ENCODE results near the gene KRTAP6-2.

Gene KRTAP6-2

GRCh38 chr21:30598802-30599201, at the start of gene KRTAP6-2:
Gene KRTAP6-2, minus strand, starts transcription at chr21:30598902. Its CDS starts 28 bp downstream, at chr21:30598874.
- DNase-seq (ENCODE audit: low read depth) = no peak

GRCh38 chr21:30646904-30647414, 48.3 kb upstream of the KRTAP6-2 start:
- DNase-seq (ENCODE audit: low read depth) = no peak

GRCh38 chr21:30642564-30642963, 43.9 kb upstream of the KRTAP6-2 start, which contains the start of gene KRTAP20-3:
Gene KRTAP20-3, plus strand, starts transcription at chr21:30642864.
- DNase-seq (ENCODE audit: low read depth) = no peak

- no peak for DNase-seq (ENCODE audit: low read depth)
Measured at GRCh38 chr21:30638686-30639085, 40.0 kb upstream of the KRTAP6-2 start.

GRCh38 chr21:30634906-30635305, 36.2 kb upstream of the KRTAP6-2 start, which contains the start of gene KRTAP20-2:
Gene KRTAP20-2, plus strand, starts transcription at chr21:30635206. Its CDS starts 58 bp downstream, at chr21:30635264.
- no peak for DNase-seq (ENCODE audit: low read depth)

GRCh38 chr21:30629200-30629599, 30.5 kb upstream of the KRTAP6-2 start:
- no peak for DNase-seq (ENCODE audit: low read depth)

GRCh38 chr21:30628109-30628508, 29.4 kb upstream of the KRTAP6-2 start:
- DNase-seq (ENCODE audit: low read depth) = no peak

- no peak for DNase-seq (ENCODE audit: low read depth)
Measured at GRCh38 chr21:30625449-30626165, 26.9 kb upstream of the KRTAP6-2 start.

GRCh38 chr21:30623362-30623761, 24.7 kb upstream of the KRTAP6-2 start:
- no peak for DNase-seq (ENCODE audit: low read depth)

- no peak for DNase-seq (ENCODE audit: low read depth)
Measured at GRCh38 chr21:30620522-30620921, 21.8 kb upstream of the KRTAP6-2 start, which contains the start of gene KRTAP20-4. Gene KRTAP20-4, plus strand, starts transcription at chr21:30620627.

- no peak for DNase-seq (ENCODE audit: low read depth)
Measured at GRCh38 chr21:30620080-30620479, 21.4 kb upstream of the KRTAP6-2 start.

- no peak for DNase-seq (ENCODE audit: low read depth)
Measured at GRCh38 chr21:30616125-30616524, 17.4 kb upstream of the KRTAP6-2 start, which contains the start of gene KRTAP20-1. Gene KRTAP20-1, plus strand, starts transcription at chr21:30616425. Its CDS starts 30 bp downstream, at chr21:30616455.

GRCh38 chr21:30615199-30615598, 16.5 kb upstream of the KRTAP6-2 start:
- DNase-seq (ENCODE audit: low read depth) = no peak

- DNase-seq (ENCODE audit: low read depth) = no peak
Measured at GRCh38 chr21:30613836-30614235, 15.1 kb upstream of the KRTAP6-2 start, which contains the start of gene KRTAP6-1. Gene KRTAP6-1, minus strand, starts transcription at chr21:30613930. Its CDS starts 26 bp downstream, at chr21:30613904.

GRCh38 chr21:30612132-30612531, 13.4 kb upstream of the KRTAP6-2 start:
- no peak for DNase-seq (ENCODE audit: low read depth)

GRCh38 chr21:30605968-30606367, 7.3 kb upstream of the KRTAP6-2 start:
- DNase-seq (ENCODE audit: low read depth) = no peak

- no peak for DNase-seq (ENCODE audit: low read depth)
Measured at GRCh38 chr21:30600787-30601186, 2.1 kb upstream of the KRTAP6-2 start, which contains the start of gene KRTAP22-1. Gene KRTAP22-1, plus strand, starts transcription at chr21:30601087.

GRCh38 chr21:30592140-30592539, 6.6 kb downstream of the KRTAP6-2 start, which contains the start of gene KRTAP6-3:
Gene KRTAP6-3, plus strand, starts transcription at chr21:30592440. Its CDS starts 6 bp downstream, at chr21:30592446.
- DNase-seq (ENCODE audit: low read depth) = no peak

- DNase-seq (ENCODE audit: low read depth) = no peak
Measured at GRCh38 chr21:30590297-30590696, 8.4 kb downstream of the KRTAP6-2 start, which contains the start of gene KRTAP22-2. Gene KRTAP22-2, minus strand, starts transcription at chr21:30590397.

- no peak for DNase-seq (ENCODE audit: low read depth)
Measured at GRCh38 chr21:30582870-30583269, 15.8 kb downstream of the KRTAP6-2 start.

- DNase-seq (ENCODE audit: low read depth) = no peak
Measured at GRCh38 chr21:30580132-30580531, 18.6 kb downstream of the KRTAP6-2 start.

GRCh38 chr21:30579346-30579745, 19.4 kb downstream of the KRTAP6-2 start:
- no peak for DNase-seq (ENCODE audit: low read depth)

- no peak for DNase-seq (ENCODE audit: low read depth)
Measured at GRCh38 chr21:30577766-30578165, 20.9 kb downstream of the KRTAP6-2 start.

All from activated T-cell treated with anti-CD3 and anti-CD28 coated beads for 48 hours (primary cell).